ENCODE results near the gene RNF214. TPM values are rescaled to one million over a fixed set of nuclear protein-coding genes. Genes with fewer than 3 reads are reported as not detected.

RNF214 gene
- total and polyA plus RNA-seq, 2 of the 13 experiments (the other 11 are each of a cell fraction or from before 2014, with no cell fraction given): 10.7 to 12.6 TPM

GRCh38 chr11:117273550-117274289 is 41.2 kb downstream of the RNF214 start:
- in situ Hi-C loops (cut with HindIII; ENCODE audit: extremely low pct_ligation_motif_present, low pct_unique_long_range_greater_than_20kb): no loop called here
- no peak for ATAC-seq
- POLR2A ChIA-PET: no interaction called here

More at GRCh38 chr11:117273550-117274289, 41.2 kb downstream of the RNF214 start:
- H3K4me2 ChIP-seq (ENCODE audit: low read depth, low read length): no peak overlapping the region
- DNase-seq (ENCODE audit: low spot score) (no peak), FAIRE-seq (no peak)
- H3K9me3 ChIP-seq (ENCODE audit: low read length): no peaks in the 10 kb centered on the region
- peaks cover 24% of the 10 kb centered on the region for H3K4me1 ChIP-seq (ENCODE audit: insufficient read depth, low read length)
- no peak overlapping the region for H3K27ac ChIP-seq (ENCODE audit: extremely low read length, insufficient read depth, low read length)
- no peaks in the 10 kb centered on the region for H3K79me2 ChIP-seq (ENCODE audit: insufficient read depth, low read length)
- CTCF ChIA-PET (ENCODE audit: low intra/inter-chr PET ratio, low total read pairs): no interaction called here
- no peak overlapping the region for H3K9ac ChIP-seq (ENCODE audit: insufficient read depth, low read depth, low read length)
- TF ChIP-seq ZFYVE20 (CRISPR knock-in tag; IDR thresholded peaks at IDR 0.05; ENCODE audit: borderline replicate concordance, low read depth) (no peak), ZNF335 (CRISPR knock-in tag; IDR thresholded peaks at IDR 0.05) (no peak), ZNF747 (CRISPR knock-in tag; IDR thresholded peaks at IDR 0.05; ENCODE audit: borderline replicate concordance) (no peak), SOX6 (IDR thresholded peaks at IDR 0.05) (no peak), SOX6 (CRISPR knock-in tag; IDR thresholded peaks at IDR 0.05) (no peak), ZNF781 (CRISPR knock-in tag; IDR thresholded peaks at IDR 0.05; ENCODE audit: borderline replicate concordance, not compliant biosample characterization) (no peak), ARNT2 (CRISPR knock-in tag; IDR thresholded peaks at IDR 0.05; ENCODE audit: low read depth) (no peak), ZBED4 (CRISPR knock-in tag; IDR thresholded peaks at IDR 0.05; ENCODE audit: borderline replicate concordance) (no peak), ZNF564 (CRISPR knock-in tag; IDR thresholded peaks at IDR 0.05) (no peak), JARID2 (CRISPR knock-in tag; IDR thresholded peaks at IDR 0.05; ENCODE audit: insufficient replicate concordance) (no peak), HOXA5 (CRISPR knock-in tag; IDR thresholded peaks at IDR 0.05) (no peak), ZNF12 (CRISPR knock-in tag; IDR thresholded peaks at IDR 0.05) (no peak), MXD3 (CRISPR knock-in tag; IDR thresholded peaks at IDR 0.05) (no peak), USF2 (IDR thresholded peaks at IDR 0.05; ENCODE audit: low read depth, low read length) (no peak), USF2 (CRISPR knock-in tag; IDR thresholded peaks at IDR 0.05; ENCODE audit: borderline replicate concordance) (no peak)
- 94% methylated on average over 9 of the region's 9 CpGs for WGBS (ENCODE audit: low lambda C conversion rate)
- H3K36me3 ChIP-seq (replicated peaks in 1 of 2; ENCODE audit: control insufficient read depth in 1 of 2, insufficient read depth in 2 of 2, low read length in 2 of 2): peaks cover 2 to 7% of the 10 kb centered on the region in 2 experiments; a peak in 1 of 5 replicates
- intact Hi-C loops (cut with micrococcal nuclease; ENCODE audit: unreplicated experiment): loop anchor here (1.0 to 5.0 kb wide), 2 partner anchors 8 to 44 kb away; partner anchors contain the start of gene BACE1
- H2AFZ ChIP-seq (ENCODE audit: low read length): no peak overlapping the region
- no TSS peak for BruUV-seq (replicated peaks)
- H4K20me1 ChIP-seq (ENCODE audit: insufficient read depth, low read length): no peaks in the 10 kb centered on the region
- no peaks in the 10 kb centered on the region for H3K27me3 ChIP-seq (ENCODE audit: control insufficient read depth in 1 of 2, insufficient read depth in 2 of 2, low read length in 2 of 2)
- no peak overlapping the region for H3K4me3 ChIP-seq (replicated peaks in 1 of 3; ENCODE audit: insufficient read depth in 1 of 3, low read depth in 2 of 3, low read length in 3 of 3)

Data from HepG2 (cell line).